ENCODE results near the gene EML1. TPM values are rescaled to one million over a fixed set of nuclear protein-coding genes. Genes with fewer than 3 reads are reported as not detected.

EML1 gene
- total RNA-seq, 1 donor from 2014 or later = 34.9 TPM

DNA sequence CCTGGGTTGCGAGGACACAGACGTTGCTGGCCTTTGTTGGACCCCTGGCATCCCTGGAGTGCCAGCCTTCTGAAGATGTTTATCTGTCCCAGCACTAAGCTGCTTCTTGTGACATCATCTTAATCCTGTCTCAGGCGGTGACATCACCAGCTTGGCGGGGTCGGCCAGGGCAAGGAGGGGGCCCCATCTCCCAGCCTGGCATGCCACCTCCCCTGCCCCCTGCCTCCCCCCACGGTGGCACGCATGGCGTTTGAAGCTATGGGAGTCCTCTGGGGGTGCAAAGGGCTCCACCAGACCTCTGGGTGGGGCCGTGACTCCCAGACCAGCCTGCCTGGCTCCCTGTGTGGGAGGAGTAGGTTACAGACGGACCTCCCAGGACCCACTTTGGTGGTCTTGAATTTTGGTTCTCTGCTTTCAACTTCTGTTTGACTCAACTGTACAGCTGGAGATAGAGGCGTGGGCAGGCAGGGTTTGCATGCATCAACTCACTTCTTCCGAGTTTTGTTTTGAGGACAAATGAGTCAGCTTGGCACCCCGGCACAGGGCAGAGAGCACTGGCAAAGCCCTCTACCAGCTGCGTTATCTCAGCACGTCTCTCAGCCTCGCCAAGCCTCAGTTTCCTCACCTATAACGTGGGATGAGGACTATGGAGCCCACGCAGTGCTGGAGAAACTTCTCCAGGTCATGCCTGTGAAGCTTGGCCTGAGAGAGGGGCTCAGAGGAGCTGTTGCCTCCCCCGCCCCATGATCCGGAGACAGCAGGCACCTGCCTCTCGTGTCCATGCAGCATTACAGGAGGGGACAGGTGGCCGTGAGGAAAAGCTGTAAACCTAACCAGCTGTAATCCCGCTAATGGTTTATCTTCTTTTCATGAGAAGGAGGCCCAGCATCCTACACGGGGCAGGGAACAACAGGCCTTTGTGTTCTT is 38.8 kb upstream of the EML1 start:
- H3K4me1 Mint-ChIP-seq (ENCODE audit: low read depth) = peaks cover 12% of the 10 kb centered on the region
- H3K36me3 Mint-ChIP-seq (ENCODE audit: insufficient read depth) = no peaks in the 10 kb centered on the region
- no peak for TF ChIP-seq CTCF (IDR thresholded peaks at IDR 0.05; ENCODE audit: unreplicated experiment)
- H3K9me3 Mint-ChIP-seq (ENCODE audit: low read depth) = no peaks in the 10 kb centered on the region
- H3K27me3 Mint-ChIP-seq = peaks cover 32% of the 10 kb centered on the region
- no peak for DNase-seq (ENCODE audit: low spot score, unreplicated experiment)
- H3K4me3 Mint-ChIP-seq (ENCODE audit: low read depth) = no peak overlapping the region
- no peak overlapping the region for H3K27ac Mint-ChIP-seq

GRCh38 chr14:99755068-99755405 is 38.2 kb upstream of the EML1 start:
- Mint-ChIP-seq H3K27ac (no peak overlapping the region), H3K9me3 (ENCODE audit: low read depth) (no peaks in the 10 kb centered on the region), H3K36me3 (ENCODE audit: insufficient read depth) (no peaks in the 10 kb centered on the region), H3K4me3 (ENCODE audit: low read depth) (no peak overlapping the region), H3K27me3 (peaks cover 27% of the 10 kb centered on the region), H3K4me1 (ENCODE audit: low read depth) (peaks cover 10% of the 10 kb centered on the region)
- no peak for DNase-seq (ENCODE audit: low spot score, unreplicated experiment)
- TF ChIP-seq CTCF (IDR thresholded peaks at IDR 0.05; ENCODE audit: unreplicated experiment) = no peak

- Mint-ChIP-seq H3K9me3 (ENCODE audit: low read depth) (no peaks in the 10 kb centered on the region), H3K4me1 (ENCODE audit: low read depth) (peaks cover 10% of the 10 kb centered on the region)
Measured at GRCh38 chr14:99755629-99756603, 37.3 kb upstream of the EML1 start.

GRCh38 chr14:99756796-99757195 is 36.4 kb upstream of the EML1 start:
- no peak overlapping the region for H3K4me3 Mint-ChIP-seq (ENCODE audit: low read depth)
- H3K4me1 Mint-ChIP-seq (ENCODE audit: low read depth) = peaks cover 10% of the 10 kb centered on the region
- H3K36me3 Mint-ChIP-seq (ENCODE audit: insufficient read depth) = no peaks in the 10 kb centered on the region
- no peak overlapping the region for H3K27ac Mint-ChIP-seq
- peaks cover 23% of the 10 kb centered on the region for H3K27me3 Mint-ChIP-seq
- no peak for DNase-seq (ENCODE audit: low spot score, unreplicated experiment)
- H3K9me3 Mint-ChIP-seq (ENCODE audit: low read depth) = no peaks in the 10 kb centered on the region
- no peak for TF ChIP-seq CTCF (IDR thresholded peaks at IDR 0.05; ENCODE audit: unreplicated experiment)

More at GRCh38 chr14:99755629-99756603, 37.3 kb upstream of the EML1 start:
- no peak for DNase-seq (ENCODE audit: low spot score, unreplicated experiment)
- Mint-ChIP-seq H3K36me3 (ENCODE audit: insufficient read depth) (no peaks in the 10 kb centered on the region), H3K27ac (no peak overlapping the region), H3K27me3 (peaks cover 29% of the 10 kb centered on the region), H3K4me3 (ENCODE audit: low read depth) (no peak overlapping the region)
- no peak for TF ChIP-seq CTCF (IDR thresholded peaks at IDR 0.05; ENCODE audit: unreplicated experiment)

Data from progenitor cell of endocrine pancreas (in vitro differentiated cells).